GM21381 (cell line): Measurements from ENCODE around the gene KIF23.

ENCODE experiments used
- ATAC-seq: cut with Tn5 transposase; IDR thresholded peaks from one replicate; pipeline ENCODE4 v1.9.1; 2021; ENCODE audit warnings: mild to moderate bottlenecking, moderate library complexity; ENCODE audit not compliant: unreplicated experiment

Gene KIF23

DNA sequence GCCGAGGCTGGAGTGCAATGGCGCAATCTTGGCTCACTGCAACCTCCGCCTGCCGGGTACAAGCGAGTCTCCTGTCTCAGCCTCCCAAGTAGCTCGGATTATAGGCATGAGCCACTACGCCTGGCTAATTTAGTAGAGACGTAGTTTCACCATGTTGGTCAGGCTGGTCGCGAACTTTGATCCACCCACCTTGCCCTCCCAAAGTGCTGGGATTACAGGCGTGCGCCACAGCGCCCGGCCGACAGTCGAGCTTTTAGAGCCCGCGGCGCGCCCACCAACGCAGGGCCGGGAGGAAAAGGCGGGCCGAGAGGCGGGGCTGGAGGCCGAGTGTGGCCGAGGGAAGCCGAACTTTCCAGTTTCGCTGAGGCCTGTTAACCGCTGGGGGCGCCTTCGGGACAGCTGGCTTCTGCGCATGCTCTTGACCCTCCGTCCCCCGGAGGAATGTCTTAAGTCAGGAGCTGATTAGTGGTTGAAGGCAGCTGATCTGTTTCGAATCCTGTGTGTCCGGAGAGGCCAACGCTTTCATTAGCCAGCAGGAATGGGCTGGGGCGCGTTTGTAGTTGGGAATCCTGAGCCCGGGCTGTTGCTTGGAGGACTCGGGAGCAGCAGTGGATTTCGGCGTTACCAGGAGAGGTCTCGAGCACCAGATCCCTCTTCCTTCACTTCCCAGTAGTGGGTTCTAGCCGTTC lies 48.5 kb downstream of the KIF23 start:
- ATAC-seq, result peak; percentile 82

GRCh38 chr15:69463182-69463756 lies 49.1 kb downstream of the KIF23 start:
- ATAC-seq, result no peak

DNA sequence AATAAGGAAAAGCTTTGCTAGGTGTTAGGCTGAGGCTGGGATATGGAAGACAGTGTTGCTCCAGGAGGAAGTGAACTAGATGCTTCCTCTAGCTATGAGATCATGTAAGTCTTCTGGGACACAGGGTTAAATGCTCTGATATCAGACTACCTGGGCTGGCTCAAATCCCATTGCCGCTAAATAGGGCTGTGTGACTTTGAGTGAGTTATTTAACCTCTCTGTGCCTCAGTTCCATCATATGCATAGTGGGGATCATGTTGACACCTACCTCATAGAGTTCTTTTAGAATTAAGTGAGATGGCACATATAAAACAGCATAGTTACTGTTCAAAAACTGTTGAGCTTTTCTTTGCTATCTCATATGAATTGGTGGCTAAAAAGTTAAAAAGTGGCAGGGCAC lies 51.1 kb downstream of the KIF23 start:
- ATAC-seq, result no peak

DNA sequence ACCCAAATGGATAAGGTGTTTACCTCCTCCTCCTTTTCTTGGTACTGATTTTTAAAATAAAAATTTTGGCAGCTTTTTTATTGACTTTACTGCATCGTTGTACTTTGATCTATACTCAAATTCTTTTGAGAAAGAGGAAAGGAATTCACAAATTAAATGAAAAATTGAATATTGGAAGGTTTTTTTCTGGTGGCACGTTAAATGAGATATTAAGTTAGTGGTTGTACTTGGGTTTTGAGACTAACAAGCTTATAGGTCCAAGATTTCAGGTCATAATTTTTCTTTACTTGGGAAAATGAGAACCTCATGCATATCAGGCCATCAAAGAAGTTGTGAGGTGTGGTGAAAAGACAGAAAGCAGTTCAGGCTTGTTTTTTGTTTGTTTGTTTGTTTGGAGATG lies 52.6 kb downstream of the KIF23 start:
- no peak for ATAC-seq

DNA sequence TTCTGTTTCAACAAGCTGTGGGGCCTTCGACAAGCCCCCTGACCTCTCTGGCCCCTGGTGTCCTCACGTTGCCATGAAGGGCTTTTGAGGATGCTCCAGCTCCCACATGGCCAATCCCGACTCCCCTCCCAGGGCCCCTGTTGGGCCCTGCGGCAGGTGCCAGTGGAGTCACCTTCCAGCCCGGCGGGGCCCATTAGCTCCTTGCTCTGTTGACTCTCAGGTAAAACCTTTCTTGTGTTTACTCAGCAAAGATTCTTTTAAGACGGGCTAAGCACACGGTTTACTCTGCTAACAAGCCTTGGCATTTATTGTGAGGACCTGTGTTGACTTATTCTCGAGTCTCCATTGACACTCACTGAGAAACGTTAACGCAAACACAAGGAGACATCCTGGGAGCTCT lies 53.5 kb downstream of the KIF23 start:
- ATAC-seq, result no peak

GRCh38 chr15:69468241-69469121 lies 54.3 kb downstream of the KIF23 start:
- ATAC-seq, result no peak

DNA sequence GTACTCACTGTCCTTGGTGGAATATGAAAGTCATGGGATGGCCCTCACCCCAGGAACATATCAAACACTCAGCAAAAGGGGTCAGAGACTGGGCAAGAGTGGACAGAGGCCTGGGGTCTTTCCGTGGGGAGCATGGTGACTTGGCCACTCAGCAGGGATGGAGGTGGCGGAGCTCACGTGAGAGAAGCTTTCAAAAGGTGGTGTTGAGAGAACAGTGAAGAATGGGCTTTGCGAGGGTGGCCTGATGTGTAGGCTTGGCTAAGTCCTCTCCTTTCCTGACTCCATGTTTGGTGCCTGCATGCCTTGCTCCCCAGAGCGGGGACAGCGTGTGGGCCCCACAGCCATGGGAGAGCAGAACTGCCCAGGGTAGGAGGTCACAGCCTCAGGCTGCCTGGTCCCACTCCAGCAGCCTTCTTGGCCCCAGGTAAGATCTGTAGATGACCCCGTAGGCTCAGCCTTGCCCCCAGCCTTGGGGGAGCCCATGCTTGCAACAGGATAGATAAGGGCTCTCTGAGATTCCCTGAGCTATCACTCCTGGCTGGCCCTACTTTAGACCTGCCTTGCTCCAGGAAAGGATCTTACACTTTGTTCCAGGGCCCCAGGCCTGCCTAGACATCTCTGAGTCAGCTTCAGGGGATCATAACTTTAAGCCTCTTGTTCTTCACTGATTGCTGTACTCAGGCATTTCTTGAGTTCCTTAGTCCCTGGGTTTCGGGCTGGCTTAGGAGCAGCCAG lies 55.5 kb downstream of the KIF23 start:
- ATAC-seq, result no peak

- no peak for ATAC-seq
Measured at GRCh38 chr15:69472046-69472445, 57.9 kb downstream of the KIF23 start.

DNA sequence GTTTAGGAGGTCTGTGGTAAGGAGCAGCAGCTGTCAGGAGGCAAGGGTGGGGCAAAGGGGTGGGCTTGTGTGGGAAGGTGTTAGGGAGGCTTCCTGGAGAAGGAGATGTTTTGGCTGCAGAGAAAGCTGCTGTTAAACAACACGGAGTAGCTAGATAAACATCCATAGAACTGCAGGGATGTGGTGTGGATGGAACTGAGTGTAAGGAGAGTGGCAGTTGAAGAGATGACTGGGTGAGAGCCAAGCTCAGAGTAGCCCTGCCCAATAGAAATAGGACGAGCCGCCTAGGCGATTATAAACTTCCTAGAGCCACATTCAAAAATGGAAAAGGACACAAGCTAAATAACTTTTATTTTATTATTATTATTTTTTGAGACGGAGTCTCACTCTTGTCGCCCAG lies 58.4 kb downstream of the KIF23 start:
- no peak for ATAC-seq

- no peak for ATAC-seq
Measured at GRCh38 chr15:69474291-69474690, 60.1 kb downstream of the KIF23 start.

DNA sequence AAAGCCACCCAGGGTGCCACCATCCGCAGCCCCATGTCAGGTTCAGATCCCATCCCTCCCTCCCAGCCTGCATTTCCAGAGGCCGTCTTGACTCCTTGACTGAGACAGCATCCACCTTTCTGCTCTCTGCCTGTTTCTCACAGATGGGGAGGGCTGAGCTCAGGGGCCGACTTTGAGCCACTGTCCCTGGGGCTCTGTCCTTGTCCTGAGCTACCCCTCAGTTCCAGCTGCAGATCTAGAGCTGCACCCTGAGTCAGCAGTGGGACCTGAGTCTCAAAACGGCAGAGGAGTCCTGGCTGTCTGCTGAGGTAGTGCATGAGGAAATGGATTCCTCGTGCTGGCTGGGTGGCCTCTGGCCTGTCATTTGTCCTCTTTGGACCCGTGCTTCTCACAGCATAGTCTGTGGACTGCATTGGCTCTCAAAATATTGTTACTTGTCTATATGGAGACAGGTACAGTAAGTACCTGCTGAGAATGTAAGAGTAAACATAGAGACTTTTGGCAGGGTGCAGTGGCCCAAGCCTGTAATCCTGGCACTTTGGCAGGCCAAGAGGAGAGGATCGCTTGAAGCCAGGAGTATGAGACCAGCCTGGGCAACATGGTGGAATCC lies 60.8 kb downstream of the KIF23 start:
- no peak for ATAC-seq

DNA sequence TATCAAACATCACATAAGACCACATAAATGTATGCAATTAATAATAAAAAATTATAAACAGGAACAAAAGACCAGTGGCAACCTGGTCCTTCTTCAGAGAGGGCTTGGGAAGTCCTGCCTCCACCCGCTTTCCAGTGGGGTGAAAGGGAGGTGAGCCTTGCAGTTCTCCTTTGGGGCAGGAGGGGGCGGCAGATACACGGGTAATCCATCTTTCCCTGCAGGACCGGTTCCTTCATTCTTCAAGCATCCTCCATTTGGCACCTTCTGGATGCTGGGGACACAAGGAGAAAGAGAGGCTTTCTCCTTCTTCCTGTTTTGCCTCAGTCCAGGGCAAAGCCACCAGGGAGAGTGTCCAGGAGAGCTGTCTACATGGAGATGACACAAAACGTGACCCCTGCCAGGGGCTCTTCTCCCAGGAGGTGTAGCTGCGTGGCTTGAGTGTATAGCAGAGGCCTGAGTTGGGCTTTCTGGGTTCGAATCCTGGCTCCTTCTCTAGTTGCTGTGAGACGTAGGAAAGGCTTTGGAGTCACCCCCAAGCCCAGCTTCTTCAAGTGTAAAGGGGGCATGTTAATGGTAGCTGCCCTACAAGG lies 61.7 kb downstream of the KIF23 start:
- no peak for ATAC-seq

- ATAC-seq, result no peak
Measured at GRCh38 chr15:69476704-69477473, 62.7 kb downstream of the KIF23 start.

GRCh38 chr15:69478259-69478781 lies 64.2 kb downstream of the KIF23 start:
- ATAC-seq, result no peak

- ATAC-seq, result no peak
Measured at GRCh38 chr15:69479081-69479480, 64.9 kb downstream of the KIF23 start.

DNA sequence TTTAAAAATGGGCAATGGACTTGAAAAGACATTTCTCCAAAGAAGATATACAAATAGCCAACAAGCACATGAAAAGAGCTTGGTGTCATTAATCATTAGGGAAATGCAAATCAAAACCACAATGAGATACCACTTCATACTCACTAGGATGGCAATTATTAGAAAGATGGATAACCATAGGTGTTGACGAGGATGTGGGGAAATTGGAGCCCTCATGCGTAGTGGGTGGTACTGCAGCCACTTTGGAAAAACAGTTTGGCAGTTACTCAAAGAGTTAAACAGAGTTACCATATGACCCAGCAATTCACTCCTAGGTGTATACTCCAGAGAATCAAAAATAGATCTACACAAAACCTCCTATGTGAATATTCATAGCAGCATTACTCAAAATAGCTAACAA lies 65.8 kb downstream of the KIF23 start:
- ATAC-seq, result no peak

GRCh38 chr15:69480932-69481331 lies 66.8 kb downstream of the KIF23 start:
- ATAC-seq, result no peak

DNA sequence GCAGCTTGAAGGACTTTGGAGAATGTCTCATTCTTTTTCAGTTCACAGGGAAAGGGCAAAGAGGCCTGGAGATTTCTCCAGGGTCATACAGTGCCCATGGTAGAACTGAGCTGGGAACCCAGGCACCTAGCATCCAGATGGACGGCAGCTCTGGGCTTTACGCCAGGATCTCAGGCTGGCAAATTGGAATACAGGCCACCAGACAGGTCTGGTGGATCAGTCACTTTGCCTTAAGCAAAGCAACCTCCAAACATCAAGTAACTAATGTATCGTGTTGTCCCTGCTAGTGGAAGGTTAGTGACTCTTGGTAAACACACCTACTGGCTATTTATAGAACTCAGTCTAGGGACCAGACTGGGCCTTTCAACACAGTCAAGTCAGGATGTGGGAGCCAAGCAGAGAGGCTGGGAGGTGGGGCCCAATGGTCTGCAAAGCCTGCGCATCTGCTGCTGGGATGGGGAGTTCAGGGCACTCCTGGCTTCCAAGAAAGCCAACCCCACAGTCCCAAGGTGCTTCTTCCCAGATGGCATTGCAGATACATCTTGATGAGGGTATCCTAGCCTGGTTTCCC lies 68.6 kb downstream of the KIF23 start:
- no peak for ATAC-seq

GRCh38 chr15:69484837-69485236 lies 70.7 kb downstream of the KIF23 start:
- ATAC-seq, result no peak
